Right atrium auricular region (tissue), 2 donors: Measurements from ENCODE around the gene RPL29. TPM values are rescaled to one million over a fixed set of nuclear protein-coding genes. Genes with fewer than 3 reads are reported as not detected.
A peak's percentile ranks its signal among the peaks of the same experiment; 100 is the strongest.

Source experiments
- DNase-seq: peaks from one replicate; pipeline ENCODE4 v3.0.0-alpha.2; 2019; ENCODE audit warnings: low spot score
- H3K27ac ChIP-seq, 2 donors: fragments of 200-600 bp; sonication (generic); 1 replicate in 1 of 2; 2 replicates in 1 of 2; pipeline ENCODE4 v1.5.1; 2016 to 2019
- H3K27me3 ChIP-seq, 2 donors: fragments of 200-600 bp; sonication (generic); one replicate each; pipeline versions ENCODE4 v1.5.1 to v1.6.0; 2017 to 2019
- H3K36me3 ChIP-seq: fragments of 200-600 bp; sonication (generic); one replicate; pipeline ENCODE4 v1.5.1; 2016
- H3K4me1 ChIP-seq, 2 donors: fragments of 200-600 bp; sonication (generic); one replicate each; pipeline versions ENCODE4 v1.5.1 to v1.6.0; 2017 to 2019
- H3K4me3 ChIP-seq, 2 donors: fragments of 200-600 bp; sonication (generic); 1 replicate in 1 of 2; 2 replicates in 1 of 2; pipeline ENCODE4 v1.5.1; 2017 to 2019; ENCODE audit warnings: mild to moderate bottlenecking in 1 of 2, moderate library complexity in 1 of 2
- H3K9me3 ChIP-seq, 2 donors: fragments of 200-600 bp; sonication (generic); one replicate each; pipeline ENCODE4 v1.5.1; 2019
- CTCF ChIP-seq, 2 donors: fragments of 200-600 bp; sonication (generic); IDR thresholded peaks; one replicate each; pipeline ENCODE4 v1.5.1; 2019; ENCODE audit warnings: antibody characterized with exemption in 2 of 2
- total RNA-seq, 2 donors: library from RNA; depleted of rRNA; stranded (reverse); fragments of >200 nt; gene quantifications; one replicate each; pipeline ENCODE4 v1.1.0, GENCODE V29; 2016

RPL29 gene
- total RNA-seq, 2 donors from 2014 or later: 658 to 1,017 TPM

GRCh38 chr3:52006017-52006819 lies 10.5 kb upstream of the RPL29 start:
- Histone ChIP-seq H3K27me3 (no peaks in the 10 kb centered on the region), H3K9me3 (no peaks in the 10 kb centered on the region), H3K27ac (peak overlapping the region; percentile 61 to 74), H3K4me1 (peaks cover 0 to 50% of the 10 kb centered on the region in 2 donors), H3K4me3 (peak overlapping the region in 1 of 2 donors; percentile 11), H3K36me3 (no peaks in the 10 kb centered on the region)
- no peak for DNase-seq
- no peak for TF ChIP-seq CTCF (IDR thresholded peaks at IDR 0.05)

- DNase-seq: no peak
- Histone ChIP-seq H3K27ac (peak overlapping the region; percentile 61 to 74), H3K27me3 (no peaks in the 10 kb centered on the region), H3K4me3 (peak overlapping the region in 1 of 2 donors; percentile 11), H3K9me3 (no peaks in the 10 kb centered on the region), H3K4me1 (peaks cover 0 to 50% of the 10 kb centered on the region in 2 donors), H3K36me3 (no peaks in the 10 kb centered on the region)
- TF ChIP-seq CTCF (IDR thresholded peaks at IDR 0.05): no peak
Observed at GRCh38 chr3:52005571-52005986, 9.9 kb upstream of the RPL29 start.

- TF ChIP-seq CTCF (IDR thresholded peaks at IDR 0.05): no peak
- Histone ChIP-seq H3K9me3 (no peaks in the 10 kb centered on the region), H3K27ac (peak overlapping the region; percentile 61 to 74), H3K4me3 (no peak overlapping the region), H3K4me1 (peaks cover 0 to 50% of the 10 kb centered on the region in 2 donors), H3K27me3 (no peaks in the 10 kb centered on the region), H3K36me3 (no peaks in the 10 kb centered on the region)
- no peak for DNase-seq
Observed at GRCh38 chr3:52004906-52005395, 9.3 kb upstream of the RPL29 start.

- no peaks in the 10 kb centered on the region for H3K27me3 ChIP-seq
- no peaks in the 10 kb centered on the region for H3K36me3 ChIP-seq
- no peak overlapping the region for H3K4me3 ChIP-seq
- DNase-seq: no peak
- peaks cover 0 to 50% of the 10 kb centered on the region in 2 donors for H3K4me1 ChIP-seq
- H3K27ac ChIP-seq: peak overlapping the region; percentile 61 to 74
- TF ChIP-seq CTCF (IDR thresholded peaks at IDR 0.05): peak; percentile 45 to 86
- no peaks in the 10 kb centered on the region for H3K9me3 ChIP-seq
Observed at GRCh38 chr3:52004163-52004787, 8.6 kb upstream of the RPL29 start.

GRCh38 chr3:52002748-52003147 lies 7.1 kb upstream of the RPL29 start:
- TF ChIP-seq CTCF (IDR thresholded peaks at IDR 0.05): no peak
- no peak for DNase-seq
- Histone ChIP-seq H3K27me3 (no peaks in the 10 kb centered on the region), H3K27ac (no peak overlapping the region), H3K9me3 (no peaks in the 10 kb centered on the region), H3K4me1 (peaks cover 0 to 47% of the 10 kb centered on the region in 2 donors), H3K4me3 (no peak overlapping the region), H3K36me3 (no peaks in the 10 kb centered on the region)
